ENCODE measurements around the gene PDE10A.

GRCh38 chr6:165588515-165588914, 74.5 kb downstream of the PDE10A start:
- TF ChIP-seq GATA2 (IDR thresholded peaks at IDR 0.05; ENCODE audit: low read depth, low read length) (no peak), GATA3 (IDR thresholded peaks at IDR 0.05; ENCODE audit: low read depth, low read length) (no peak)

Data from SH-SY5Y (cell line).